HG03565 (cell line): ENCODE data around the gene RABGAP1L.
"Not testable (repeated sequence)": the region's sequence is repeated elsewhere in the genome, so short reads cannot be mapped to it uniquely, and the experiment has no call there.

Experiments used
- ATAC-seq: cut with Tn5 transposase; IDR thresholded peaks from one replicate; pipeline ENCODE4 v1.9.1; 2021; ENCODE audit warnings: mild to moderate bottlenecking, moderate library complexity; ENCODE audit not compliant: unreplicated experiment

Gene RABGAP1L

DNA sequence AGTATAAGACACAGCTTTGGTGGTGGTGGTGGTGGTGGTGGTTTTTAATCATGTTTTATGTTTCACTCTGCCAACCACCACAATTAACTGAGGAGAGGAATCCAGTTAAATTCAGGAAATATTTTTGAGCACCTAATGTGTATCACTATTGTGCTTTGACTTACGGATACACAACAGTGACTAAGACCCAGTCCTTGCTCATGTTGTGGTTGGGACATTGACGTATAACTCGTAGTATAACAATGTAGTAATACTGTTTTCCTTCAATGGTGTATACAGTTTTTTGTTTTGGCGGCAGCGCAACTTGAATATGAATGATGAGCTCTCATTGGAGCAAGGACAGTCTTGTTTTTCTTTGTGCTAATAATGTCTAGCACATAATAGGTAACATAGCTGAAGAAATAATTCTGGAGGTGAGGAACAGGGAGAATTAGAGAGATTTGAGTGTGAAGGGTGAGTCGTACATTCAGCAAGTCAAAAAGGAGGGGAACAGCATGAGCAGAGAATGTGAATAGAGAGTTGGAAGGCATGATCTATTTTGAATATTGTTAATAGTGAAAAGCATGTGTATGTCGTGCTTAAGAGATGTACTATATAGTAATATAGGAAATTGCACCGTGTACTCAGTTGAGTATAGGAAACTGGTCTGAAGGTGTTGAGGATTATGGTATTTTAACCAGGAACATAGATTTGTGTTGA lies 845.9 kb downstream of the RABGAP1L start:
- ATAC-seq = no peak

DNA sequence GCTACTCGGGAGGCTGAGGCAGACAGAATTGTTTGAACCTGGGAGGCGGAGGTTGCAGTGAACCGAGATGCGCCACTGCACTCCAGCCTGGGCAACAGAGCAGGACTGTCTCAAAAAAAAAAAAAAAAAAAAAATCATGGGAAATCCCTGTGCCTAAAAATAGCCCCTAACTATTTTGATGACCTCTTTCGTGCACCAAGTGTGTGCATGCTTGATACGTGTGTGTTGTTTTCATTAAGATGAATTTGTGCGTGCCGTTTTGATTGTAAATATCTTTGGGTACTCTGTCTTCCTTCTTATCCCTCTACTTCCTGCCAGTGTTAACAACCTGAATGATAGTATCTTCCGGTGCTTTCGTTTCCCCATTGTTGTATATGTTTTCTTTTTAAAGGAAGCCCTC lies 850.2 kb downstream of the RABGAP1L start:
- no peak for ATAC-seq

DNA sequence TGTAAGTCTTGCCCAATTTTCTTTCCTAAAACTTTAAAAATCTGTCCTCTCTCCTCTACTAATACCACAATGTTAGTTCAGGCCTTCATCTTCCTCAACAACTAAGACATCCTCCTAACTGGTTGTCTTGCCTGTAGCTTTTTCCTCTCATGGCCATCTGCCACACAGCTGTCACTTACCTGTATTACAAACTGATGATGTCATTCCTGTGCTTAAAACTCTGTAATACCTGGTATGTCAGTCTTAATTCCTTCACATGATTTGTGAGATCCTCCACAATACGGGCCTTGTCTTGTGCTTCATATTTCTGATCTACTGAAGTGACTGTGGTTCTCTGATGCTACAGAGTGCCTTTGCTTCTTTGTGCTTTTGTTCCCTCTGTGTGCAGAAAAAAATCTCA lies 854.1 kb downstream of the RABGAP1L start:
- no peak for ATAC-seq

DNA sequence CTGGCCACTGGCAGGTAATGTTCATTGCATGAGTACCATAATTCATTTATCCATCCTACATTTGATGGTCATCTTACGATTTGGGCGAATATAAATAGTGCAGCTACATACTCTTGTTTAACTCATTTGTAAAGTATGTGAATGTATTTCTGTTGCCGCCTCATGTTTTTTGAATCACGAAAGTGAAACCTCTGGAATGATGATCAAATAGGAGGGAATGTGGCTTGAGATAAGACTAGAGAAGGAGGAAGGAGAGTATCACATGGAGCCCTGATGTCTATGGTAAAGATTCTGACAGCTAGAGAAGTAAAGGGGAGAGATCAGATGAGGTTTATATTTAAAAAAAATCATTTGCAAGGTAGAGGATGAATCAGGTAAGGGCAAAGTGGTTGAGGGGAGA lies 855.9 kb downstream of the RABGAP1L start:
- no peak for ATAC-seq

DNA sequence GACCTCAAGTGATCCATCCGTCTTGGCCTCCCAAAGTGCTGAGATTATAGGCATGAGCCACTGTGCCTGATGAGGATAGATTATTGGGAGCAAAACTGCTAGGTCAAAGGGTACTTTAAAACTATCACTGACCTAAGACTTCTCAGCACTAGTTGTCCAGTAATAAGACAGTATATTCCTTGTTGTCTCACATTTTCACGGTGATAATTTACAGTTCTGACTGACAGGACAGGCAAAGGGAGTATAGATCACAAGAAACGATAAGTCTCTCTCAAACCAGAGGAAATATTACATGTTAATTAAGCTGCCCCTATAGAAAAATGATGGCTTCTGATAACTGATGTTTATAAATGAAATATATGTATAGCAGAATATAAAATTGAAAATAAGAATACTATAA lies 860.2 kb downstream of the RABGAP1L start:
- no peak for ATAC-seq

DNA sequence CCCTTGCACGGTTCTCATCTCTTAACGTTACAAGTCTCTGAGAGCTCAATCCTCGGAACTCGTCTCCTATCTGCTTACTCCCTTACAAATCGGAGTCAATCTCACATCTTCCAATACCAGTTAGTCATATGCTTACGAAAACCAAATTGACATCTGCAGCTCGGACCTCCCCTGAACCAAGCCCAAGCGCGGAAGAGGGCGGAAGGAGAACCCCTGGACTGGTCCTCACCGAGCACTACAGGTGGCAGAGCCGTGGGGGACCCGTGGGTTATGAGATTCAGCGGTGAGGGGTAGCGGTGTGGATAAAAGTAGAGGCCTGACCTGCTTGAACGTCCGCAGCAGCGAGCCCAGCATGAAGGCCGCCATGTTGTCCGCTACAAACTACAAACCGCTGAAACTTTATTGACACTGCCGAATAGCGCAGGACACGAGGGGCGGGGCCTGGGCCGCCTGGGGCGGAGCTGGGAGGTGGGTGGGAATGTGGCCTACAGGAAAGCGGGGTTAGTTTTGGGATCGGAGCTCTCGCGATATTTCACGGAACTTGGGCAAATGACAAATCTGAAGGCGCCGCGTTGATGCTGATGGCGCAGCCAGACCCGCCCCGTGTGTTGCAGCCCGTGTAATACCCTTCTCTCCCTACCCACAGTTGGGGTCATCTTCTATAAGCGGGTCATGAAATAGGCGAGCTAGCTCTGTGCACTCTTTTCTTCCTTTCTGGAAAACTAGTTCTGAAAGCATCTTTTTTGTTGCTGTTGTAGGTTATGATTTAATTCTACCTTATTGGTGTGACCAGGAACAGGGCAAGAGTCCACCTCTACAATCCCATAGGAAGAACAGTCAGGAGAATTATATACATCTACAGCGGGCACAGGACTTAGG lies 864.0 kb downstream of the RABGAP1L start, which contains the start of gene MRPS14:
Gene MRPS14 (minus strand): TSS at position 383 of the 879 bp plus-strand sequence. CDS start 17 bp downstream, at position 366.
- peak; percentile 89 for ATAC-seq

DNA sequence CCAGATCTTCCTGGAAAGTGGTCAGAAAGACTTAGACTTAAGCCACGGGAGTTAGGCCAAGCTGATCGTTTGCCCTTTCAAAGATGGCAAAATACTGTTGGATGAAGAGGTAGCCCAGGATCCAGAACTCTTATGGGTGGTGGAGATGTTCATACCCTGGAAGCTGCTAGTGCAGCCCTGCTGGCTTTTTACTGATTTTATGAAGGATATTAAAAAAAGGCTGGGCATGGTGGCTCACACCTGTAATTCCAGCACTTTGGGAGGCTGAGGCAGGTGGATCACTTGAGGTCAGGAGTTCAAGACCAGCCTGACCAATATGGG lies 864.6 kb downstream of the RABGAP1L start:
- not testable (repeated sequence) for ATAC-seq

DNA sequence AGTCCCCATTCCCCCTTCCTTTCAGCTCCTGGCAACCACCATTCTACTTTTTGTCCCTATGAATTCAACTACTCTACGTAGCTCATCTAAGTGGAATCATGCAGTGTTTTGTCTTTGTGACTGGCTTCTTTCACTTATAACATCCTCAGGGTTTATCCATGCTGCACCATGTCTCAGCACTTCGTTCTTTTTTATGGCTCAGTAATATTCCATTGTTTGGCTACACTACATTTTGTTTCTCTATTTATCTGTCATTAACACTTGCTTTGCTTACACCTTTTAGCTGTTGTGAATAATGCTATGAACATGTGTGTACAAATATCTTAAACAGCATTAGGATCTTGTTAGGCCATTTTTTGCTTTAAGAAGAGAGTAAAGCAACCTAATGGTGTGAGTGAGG lies 865.5 kb downstream of the RABGAP1L start:
- ATAC-seq = no peak

DNA sequence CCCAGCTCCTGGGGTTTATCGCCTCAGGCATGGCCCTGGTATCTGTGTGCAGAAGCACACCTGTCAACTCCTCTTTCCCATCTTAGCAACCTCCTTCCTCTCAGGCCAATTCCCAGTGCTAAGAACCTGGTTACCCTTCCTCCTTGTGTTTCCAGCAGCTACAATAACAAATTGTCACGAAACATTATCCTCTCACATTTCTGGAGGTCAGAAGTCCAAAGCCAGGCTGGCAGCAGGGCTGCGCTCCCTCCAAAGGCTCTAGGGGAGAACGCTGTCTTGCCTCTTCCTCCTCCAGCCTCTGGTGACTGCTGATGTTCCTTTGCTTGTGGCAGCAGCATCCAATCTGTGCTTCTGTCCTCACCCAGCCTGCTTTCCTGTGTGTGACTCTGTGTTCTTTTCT lies 874.6 kb downstream of the RABGAP1L start:
- ATAC-seq = no peak

DNA sequence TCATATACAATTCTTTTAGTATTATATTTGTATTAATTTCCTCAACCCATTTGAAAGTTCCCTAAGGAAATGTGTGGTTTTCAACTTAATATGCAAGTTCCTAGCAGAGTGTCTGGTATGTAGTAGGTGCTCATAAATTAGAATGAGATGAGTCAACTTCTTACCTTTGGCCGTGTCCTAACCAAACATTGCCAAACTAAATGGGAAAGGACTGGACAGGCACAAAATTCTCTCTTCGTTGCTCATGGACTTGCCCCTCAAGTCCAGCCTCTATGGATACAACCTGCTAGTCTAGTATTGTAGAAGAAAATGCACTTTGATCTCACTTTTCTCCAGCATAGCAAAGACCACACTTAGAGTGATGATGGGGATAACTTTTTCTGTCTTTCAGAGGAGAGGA lies 875.5 kb downstream of the RABGAP1L start:
- ATAC-seq = no peak

DNA sequence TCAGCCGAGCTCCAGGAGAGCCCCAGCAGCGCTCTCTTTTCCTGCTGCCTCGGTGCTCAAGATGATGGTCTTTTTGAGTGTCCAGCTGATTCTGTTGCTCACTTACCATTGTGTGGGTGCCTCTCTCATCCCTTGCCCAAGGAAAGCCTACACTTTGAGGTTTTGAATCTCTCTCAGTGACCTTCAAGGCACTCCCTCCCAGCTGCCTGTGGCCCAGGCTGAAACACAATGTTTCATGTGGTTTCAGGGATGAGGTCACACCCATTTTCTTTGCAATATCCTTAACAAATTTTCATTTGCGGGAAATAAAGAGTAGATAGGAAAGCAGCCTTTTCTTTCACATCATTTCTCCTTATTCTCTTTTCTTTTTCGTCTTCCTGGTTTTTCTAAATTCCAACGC lies 876.5 kb downstream of the RABGAP1L start:
- no peak for ATAC-seq

DNA sequence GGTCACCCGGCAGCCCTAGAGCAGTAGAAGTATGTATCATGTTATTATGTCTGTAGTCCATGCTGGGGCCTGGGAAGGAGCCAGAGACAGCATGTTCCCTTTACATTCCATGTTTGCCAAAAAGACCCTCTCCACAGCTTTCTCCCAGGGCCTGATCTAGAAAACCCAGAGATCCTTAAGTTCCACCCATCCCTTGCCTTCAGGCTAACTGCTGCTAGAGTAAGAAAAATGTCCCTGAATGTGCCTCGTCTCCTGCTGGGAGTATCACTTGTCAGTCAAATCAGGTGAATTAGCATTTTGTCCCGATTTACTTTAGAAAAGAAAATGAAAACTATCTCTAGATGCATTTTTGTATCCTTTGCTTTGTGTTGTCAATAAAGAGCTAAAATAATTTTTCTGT lies 877.2 kb downstream of the RABGAP1L start:
- no peak for ATAC-seq

DNA sequence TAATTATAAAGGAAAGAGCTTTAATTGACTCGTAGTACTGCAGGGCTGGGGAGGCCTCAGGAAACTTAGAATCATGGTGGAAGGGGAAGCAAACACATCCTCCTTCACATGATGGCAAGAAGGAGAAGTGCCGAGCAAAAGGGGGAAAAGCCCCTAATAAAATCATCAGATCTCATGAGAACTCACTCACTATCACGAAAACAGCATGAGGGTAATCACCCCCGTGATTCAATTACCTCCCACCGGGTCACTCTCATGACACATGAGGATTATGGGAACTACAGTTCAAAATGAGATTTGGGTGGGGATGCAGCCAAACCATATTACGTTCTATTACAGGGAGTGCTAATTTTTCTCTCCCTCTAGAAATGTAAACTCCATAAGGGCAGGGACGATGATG lies 878.1 kb downstream of the RABGAP1L start:
- ATAC-seq = no peak

DNA sequence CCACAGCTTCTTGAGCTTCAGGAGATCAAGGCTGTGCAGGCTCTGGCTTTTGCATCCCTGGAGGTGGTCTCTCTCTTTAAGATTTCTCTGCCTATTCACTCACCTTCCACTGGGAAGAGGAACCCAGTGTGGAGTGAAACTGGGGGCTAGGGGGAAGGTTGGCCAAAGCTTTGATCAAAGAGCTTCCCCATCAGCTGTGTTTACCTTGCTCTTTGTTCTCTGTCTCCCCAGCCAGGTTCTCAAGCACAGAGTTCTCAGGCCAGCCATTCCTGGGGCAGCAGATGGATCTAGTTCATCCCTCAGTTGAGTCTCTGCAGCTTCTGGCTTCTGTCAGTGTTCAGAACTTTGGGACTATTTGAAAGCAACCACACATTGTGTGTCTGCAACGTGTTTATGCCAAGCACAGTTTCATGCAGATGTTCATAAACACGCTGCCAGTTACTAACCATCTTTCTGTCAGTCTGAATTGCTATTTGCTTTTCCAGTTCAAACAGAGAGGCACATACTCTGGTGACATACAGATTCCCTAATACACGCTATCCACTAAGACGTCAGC lies 881.1 kb downstream of the RABGAP1L start:
- no peak for ATAC-seq

DNA sequence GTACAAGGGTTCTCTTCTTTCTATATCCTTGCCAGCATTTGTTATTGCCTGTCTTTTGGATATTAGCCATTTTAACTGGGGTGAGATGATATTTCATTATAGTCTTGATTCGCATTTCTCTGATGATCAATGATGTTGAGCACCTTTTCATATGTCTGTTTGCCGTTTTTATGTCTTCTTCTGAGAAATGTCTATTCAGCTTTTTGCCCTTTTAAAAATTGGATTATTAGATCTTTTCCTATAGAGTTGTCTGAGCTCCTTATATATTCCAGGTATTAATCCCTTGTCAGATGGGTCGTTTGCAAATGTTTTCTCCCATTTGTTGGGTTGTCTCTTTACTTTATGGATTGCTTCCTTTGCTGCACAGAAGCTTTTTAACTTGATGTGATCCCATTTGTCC lies 883.3 kb downstream of the RABGAP1L start:
- ATAC-seq = no peak

DNA sequence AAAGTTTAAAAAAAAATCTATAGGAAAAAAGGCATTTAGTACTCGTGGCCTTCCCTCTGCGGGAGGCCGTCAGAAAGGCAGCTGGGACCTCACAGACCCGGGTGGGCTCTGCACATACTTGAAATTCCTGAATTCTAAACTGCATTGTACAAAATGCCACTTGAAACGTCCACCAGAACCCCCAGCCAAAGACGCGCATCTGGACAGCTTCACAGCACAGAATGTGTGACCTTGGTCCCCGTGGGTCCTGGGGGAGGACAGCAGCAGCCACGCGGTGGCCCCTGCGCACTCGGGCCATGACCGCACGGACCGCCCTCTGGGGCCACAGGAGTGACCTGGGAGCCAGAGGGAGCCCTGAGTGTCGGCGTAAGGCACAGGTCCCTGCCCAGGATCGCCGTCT lies 884.5 kb downstream of the RABGAP1L start:
- ATAC-seq = no peak

DNA sequence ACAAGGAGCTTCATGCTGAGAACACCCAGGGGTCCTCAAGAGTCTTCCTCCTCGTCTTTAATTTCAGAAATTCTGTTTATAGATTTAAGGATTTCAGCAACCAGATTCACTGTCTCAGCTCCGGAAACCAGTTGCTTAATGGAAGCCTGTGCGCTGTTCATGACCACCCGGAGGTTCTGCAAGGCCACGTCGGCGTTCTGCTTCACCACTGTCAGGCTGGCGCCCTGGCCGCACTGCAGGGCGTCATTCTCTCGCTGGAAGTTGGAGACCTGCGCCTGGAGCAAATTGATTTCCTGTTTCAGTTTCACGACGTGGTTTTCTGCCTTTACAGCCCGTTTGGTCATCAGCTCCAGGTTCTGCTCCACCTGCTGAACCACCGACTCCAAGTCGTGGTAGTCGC lies 885.3 kb downstream of the RABGAP1L start:
- ATAC-seq = not testable (repeated sequence)
